Stromal cell of bone marrow (primary cell): Measurements from ENCODE around the gene MMAB.

Experiments
- DNase-seq: peaks from one replicate; pipeline ENCODE4 v3.0.0-alpha.2; 2012; ENCODE audit warnings: low read depth

The MMAB gene

DNA sequence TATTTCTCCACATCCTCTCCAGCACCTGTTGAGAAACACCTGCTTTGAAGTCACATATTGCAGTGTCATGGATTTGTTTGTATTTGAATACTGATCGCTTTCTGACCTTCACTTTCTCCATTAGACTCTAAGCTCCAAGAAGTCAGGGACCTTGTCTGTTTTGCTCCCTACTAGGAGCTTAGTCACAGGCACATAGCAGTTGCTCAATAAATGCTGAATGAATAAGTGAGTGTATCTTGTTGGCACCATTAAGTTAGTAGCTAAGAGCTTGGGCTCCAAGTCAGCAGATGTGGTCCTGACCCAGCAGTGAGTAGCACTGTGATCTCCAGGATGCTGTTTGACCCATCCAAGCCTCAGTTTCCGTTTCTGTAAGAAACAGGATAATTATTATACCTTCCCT, 10.4 kb upstream of the MMAB start:
- DNase-seq = no peak

- no peak for DNase-seq
These were observed 9.3 kb upstream of the MMAB start for GRCh38 chr12:109582636-109583035.

DNA sequence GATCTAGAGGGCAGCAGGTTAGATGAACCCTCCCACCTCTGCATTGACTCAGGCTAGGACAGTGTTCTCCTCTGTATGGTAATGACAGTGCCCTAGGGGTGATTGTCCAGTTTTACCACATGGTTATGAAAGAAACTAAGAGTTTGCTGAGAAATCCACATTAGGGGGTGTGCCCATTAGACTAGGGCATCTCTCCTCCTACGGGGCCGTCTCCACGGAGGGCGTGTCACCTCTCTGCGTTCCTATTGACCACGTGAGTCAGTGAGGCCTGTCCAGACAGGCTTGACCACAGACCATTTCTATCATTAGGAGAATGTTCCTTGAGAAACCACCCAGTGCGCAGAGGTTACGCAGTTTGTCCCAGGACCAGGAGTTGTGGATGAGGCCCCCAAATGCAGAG, 8.6 kb upstream of the MMAB start:
- no peak for DNase-seq

DNA sequence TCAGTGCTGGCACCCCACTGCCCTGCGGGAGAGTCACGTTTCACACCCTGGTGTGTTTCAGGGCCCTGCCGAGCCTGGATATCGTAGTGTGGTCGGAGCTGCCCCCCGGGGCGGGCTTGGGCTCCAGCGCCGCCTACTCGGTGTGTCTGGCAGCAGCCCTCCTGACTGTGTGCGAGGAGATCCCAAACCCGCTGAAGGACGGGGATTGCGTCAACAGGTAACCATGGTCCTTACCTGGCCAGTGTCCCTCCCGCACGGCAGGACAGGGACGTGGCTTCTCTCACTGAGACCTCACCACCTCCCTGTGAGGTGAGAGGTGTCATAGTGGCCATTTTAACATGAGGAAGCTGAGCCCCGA, 8.0 kb upstream of the MMAB start:
- DNase-seq = no peak

DNA sequence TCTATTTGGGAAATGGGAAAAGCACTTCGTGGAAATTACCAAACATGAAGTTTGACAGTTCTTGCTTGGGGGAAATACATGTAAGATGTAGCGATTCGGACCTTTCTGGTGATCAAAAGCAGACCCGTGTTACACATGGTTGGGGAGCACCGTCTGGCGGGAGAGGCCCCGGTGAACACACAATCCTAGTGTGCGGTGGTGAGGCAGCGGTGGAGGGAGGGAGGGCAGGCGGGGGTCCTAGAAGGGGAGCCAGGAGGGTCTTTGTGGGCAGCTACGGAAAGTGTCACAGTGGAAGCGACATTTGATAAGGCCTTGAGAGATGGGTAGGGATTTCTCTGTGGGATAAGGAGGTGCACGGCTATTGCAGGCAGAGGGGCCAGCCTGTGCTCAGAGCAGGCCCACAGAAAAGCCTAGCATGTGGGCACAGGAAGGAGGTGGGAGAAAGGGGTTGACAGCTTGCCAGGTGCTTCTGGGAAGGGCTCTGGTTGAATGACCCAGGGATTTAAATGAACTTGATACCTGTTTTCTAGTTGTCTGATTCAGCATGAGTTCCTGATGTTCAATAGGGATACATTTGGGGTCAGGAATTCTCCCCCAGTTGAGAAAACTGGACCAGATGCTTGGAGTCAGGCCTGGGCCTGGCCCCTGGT, 7.5 kb upstream of the MMAB start:
- no peak for DNase-seq

DNA sequence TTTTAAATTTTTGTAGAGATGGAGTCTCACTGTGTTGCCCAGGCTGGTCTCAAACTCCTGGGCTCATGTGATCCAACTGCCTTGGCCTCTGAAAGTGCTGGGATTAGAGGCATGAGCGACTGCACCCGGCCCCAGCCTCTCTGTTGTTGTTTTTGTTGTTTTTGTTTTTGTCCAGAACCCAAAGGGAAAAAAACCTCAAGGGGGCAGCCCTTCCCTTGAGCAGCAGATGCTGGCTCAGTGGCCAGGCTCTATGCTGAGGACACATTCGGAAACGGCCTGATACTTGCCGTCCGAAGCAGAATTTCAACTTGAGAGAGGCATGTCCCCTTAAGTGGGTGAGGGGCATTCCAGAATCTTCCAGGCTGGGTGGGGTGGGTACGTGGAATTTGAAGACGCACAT, 7.0 kb upstream of the MMAB start:
- no peak for DNase-seq

DNA sequence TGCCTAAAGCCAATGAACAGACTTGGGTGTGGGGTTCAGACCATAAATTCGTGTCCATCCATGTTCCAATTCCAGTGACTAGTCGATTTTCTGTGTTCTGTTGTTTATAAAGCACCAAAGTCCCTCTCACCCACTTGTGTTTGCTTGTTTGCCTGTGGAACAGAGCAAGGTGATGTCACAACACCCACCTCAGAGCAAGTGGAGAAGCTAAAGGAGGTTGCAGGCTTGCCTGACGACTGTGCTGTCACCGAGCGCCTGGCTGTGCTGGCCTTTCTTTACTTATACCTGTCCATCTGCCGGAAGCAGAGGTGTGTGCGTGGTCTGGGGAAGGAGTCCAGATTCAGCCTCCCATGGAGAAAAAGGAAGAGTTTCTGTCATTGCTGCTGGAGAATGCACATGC, 6.3 kb upstream of the MMAB start:
- DNase-seq = no peak

DNA sequence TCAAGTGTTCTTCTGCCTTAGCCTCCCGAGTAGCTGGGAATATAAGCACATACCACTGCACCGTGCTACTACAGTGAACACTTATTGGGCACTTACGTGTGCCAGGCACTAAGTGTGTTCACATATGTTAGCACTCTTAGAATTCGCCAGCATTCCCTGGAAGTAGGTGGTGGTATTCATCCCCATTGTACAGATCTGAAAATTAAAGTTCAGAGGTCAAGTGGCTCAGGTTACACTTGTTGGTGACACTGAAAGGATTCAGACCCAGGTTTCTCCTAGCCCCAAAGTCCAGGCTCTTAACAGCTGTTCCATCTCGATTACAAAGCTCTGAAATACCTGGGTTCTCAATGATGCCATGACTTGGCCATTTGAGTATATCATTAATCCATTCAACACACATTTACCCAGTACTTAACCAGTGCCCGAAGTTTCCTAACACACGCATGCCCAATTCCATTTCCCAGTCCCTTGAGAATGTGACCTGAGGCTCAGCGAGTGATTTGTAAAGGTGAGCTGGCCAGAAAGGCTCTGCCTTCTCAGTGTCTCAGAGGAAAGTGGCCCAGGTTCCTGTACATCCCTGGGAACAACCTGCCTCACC, 5.1 kb upstream of the MMAB start:
- no peak for DNase-seq

GRCh38 chr12:109577311-109577710, 4.0 kb upstream of the MMAB start:
- DNase-seq = no peak

DNA sequence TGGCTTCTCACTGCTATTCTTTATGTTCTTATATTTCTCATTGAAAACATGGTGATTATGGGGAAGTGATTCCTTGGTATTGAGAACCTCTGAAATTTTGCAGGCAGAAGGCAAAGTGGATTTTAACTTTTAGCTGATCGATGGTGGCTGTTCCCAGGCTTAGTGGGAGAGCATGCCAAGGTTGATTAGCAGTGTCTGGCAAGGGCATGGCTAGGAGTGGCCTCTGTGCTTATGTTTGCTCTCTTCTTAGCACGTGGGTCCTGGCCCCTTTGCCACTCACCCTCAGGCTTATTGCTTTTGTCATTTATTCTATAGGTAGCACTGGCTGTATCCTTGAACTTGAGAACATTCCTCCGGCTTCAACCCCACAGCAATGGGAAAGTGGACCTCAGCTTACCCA, 2.4 kb upstream of the MMAB start:
- DNase-seq = no peak

DNA sequence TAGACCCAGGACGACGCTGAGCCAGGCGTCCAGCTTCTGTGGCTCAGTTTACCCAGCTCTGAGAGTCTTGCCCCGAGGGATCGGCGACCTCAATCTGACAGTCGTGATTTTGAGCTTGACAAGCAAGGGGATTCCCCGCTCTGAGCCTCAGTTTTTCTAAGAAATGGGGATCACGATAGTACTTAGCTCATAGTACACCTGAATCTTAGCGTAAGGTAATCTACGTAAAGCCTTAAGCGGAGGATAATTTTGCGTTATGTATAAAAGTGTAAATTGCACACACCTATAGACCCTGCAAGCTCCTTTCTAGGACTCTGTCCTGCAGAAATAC, 575 bp upstream of the MMAB start:
- DNase-seq = no peak

- no peak for DNase-seq
These were observed 828 bp downstream of the MMAB start for GRCh38 chr12:109572506-109572845.

DNA sequence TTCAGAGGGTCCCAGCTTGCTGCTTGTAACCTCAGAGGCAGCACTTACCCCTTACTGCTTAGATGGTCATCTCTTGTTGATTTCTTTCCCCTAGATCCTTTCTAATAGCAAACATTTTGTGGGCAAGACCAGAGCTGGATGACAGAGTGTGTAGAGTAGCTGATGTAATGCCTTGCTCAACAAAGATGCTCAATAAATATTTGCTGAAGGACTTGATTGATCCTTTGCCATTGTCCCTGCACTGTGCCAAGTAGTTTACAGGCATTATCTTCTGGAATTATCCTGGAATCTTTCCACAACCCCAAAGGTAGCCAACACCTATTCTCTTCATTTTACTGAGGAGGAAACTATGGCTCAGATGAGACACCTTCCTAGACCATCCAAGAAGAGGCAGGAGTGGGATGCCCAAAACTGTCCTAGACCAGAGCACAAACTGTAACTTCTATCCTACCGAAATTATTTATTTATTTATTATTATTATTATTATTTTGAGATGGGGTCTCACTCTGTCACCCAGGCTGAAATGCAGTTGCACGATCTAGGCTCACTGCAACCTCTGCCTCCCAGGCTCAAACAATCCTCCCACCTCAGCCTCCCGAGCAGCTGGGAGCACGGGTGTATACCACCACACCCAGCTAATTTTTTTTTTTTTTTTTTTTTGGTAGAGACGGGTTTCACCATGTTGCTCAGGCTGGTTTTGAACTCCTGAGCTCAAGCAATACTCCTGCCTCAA, 1.4 kb downstream of the MMAB start:
- no peak for DNase-seq

GRCh38 chr12:109568486-109568885, 4.8 kb downstream of the MMAB start:
- DNase-seq = no peak

DNA sequence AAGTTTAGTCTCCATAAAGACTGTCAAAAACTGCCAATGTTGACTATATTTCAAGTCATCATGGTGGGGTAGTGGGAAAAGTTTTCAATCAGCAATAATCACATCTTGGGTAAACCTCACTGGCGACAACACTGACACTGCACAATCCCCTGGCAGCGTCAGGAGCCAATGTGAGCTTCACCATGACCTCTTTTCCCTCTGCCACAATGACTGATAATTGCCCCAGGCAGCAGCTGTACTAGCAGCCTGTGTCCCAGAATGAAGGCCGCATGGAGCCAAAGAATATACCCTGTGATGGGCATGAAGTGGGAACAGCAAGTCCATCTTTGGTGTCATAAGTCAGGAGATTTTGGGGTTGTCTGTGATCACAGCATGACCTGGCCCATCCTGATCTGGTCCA, 5.3 kb downstream of the MMAB start:
- no peak for DNase-seq

DNA sequence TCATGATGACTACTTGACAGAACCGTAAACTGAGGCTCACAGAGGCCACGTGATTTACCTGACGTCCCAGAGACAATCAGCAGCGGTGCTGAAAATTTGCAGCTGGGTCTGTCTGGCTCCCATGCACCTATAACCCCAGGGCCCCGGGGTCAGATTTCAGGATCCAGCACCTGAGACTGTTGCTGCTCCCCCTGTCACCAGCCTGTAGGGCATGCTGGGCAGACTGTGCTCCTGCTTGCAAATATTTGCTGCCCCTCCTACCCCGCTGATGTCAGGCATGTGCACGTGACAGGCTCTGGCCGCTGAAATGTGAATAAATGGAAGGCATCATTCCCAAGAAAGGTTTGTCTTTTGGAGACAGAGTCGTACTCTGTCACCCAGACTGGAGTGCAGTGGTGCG, 6.0 kb downstream of the MMAB start:
- DNase-seq = no peak

- no peak for DNase-seq
These were observed 6.9 kb downstream of the MMAB start for GRCh38 chr12:109566424-109566823.

DNA sequence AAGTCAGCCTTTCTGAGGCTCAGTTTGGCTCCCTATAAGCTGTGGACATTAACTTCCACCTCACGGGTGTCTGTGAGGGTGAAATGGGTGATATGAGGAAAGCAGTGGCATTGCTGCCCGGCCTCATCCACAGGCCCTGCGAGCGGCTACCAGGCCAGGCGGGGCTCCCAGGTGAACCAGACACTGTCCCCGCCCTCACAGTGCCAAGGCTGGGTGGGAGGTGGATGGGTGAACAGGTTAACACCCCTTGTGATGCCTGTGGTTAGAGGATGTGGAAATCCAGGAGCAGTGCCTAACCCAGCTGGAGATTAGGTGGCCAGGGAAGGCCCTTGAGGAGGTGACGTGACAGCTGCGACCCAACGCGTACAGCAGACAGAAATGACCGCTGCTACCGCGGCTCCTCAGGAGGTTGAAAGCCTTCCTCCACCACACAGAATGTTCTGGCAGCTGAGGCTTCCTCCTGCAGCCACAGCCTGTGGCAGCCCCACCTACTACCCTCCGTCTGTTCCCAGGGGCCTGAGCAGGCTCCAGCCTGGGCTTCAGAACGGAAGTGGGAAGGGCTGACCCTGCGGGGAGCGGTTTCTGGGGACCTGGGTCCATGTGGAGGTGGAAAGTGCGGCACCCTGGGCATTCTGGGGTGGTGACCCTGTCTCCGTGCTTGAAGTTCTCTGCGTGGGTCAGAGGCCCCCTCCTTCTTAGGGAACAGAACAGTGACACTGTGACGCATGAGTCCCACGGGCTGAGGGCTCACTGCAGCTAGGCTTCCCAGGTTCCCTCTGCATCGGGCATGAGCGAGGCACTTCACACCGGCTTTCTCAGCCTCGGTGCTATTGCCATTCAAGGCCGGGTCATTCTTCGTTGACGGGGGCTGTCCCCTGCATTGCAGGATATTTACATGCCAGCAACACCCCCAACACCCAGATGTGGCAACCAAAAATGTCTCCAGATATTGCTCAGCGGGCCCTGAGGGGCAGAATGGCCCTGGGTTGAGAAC, 9.7 kb downstream of the MMAB start:
- DNase-seq = no peak

GRCh38 chr12:109562871-109563270, 10.4 kb downstream of the MMAB start:
- no peak for DNase-seq

GRCh38 chr12:109561711-109562030, 11.6 kb downstream of the MMAB start:
- no peak for DNase-seq

GRCh38 chr12:109560867-109561710, 12.2 kb downstream of the MMAB start:
- DNase-seq = no peak

- DNase-seq = no peak
These were observed 13.7 kb downstream of the MMAB start for GRCh38 chr12:109559601-109560000.
